Gastrocnemius medialis (tissue), 4 donors: Measurements from ENCODE around the gene BLOC1S4. TPM values are rescaled to one million over a fixed set of nuclear protein-coding genes. Genes with fewer than 3 reads are reported as not detected.
A peak's percentile ranks its signal among the peaks of the same experiment; 100 is the strongest.
"Not testable (repeated sequence)": the region's sequence is repeated elsewhere in the genome, so short reads cannot be mapped to it uniquely, and the experiment has no call there.

Experiments used
- ATAC-seq, 2 donors: fragments of 150-250 bp; one replicate each; pipeline ENCODE4 v1.9.1; 2016
- DNase-seq, 2 donors: peaks; one replicate each; pipeline ENCODE4 v3.0.0-alpha.2; 2019
- H3K27ac ChIP-seq, 4 donors: fragments of 200-600 bp; sonication (generic); 1 replicate in 1 of 4; 2 replicates in 3 of 4; pipeline ENCODE4 v1.5.1; 2016 to 2018; ENCODE audit warnings: mild to moderate bottlenecking in 2 of 4, moderate library complexity in 1 of 4
- H3K27me3 ChIP-seq, 3 donors: fragments of 200-600 bp; sonication (generic) in 2 of 3; 1 replicate in 1 of 3; 2 replicates in 2 of 3; pipeline versions ENCODE4 v1.5.1 to v1.6.0; 2016 to 2019; ENCODE audit warnings: mild to moderate bottlenecking in 1 of 3, moderate library complexity in 1 of 3
- H3K36me3 ChIP-seq, 2 donors: fragments of 200-600 bp; sonication (generic) in 1 of 2; one replicate each; pipeline ENCODE4 v1.5.1; 2017 to 2018
- H3K4me1 ChIP-seq, 2 donors: fragments of 200-600 bp; sonication (generic) in 1 of 2; one replicate each; pipeline ENCODE4 v1.5.1; 2016 to 2017; ENCODE audit warnings: mild to moderate bottlenecking in 2 of 2
- H3K4me3 ChIP-seq, 4 donors: fragments of 200-600 bp; sonication (generic) in 3 of 4; 1 replicate in 1 of 4; 2 replicates in 3 of 4; pipeline ENCODE4 v1.5.1; 2016 to 2019; ENCODE audit warnings: mild to moderate bottlenecking in 2 of 4
- H3K9me3 ChIP-seq, 3 donors: fragments of 200-600 bp; sonication (generic) in 2 of 3; 1 replicate in 1 of 3; 2 replicates in 2 of 3; pipeline ENCODE4 v1.5.1; 2016 to 2019
- POLR2A ChIP-seq, 2 donors: fragments of 450-650 bp; IDR thresholded peaks; one replicate each; pipeline ENCODE4 v1.6.1; 2017; ENCODE audit warnings: antibody characterized with exemption in 2 of 2, mild to moderate bottlenecking in 2 of 2, moderate library complexity in 2 of 2
- in situ Hi-C, 4 donors: fragments of 200-750 bp; cut with MboI; loops; one replicate each; pipeline versions ENCODE4 v1.15.0 to v1.8.0; 2017; ENCODE audit warnings: low sequenced_read_pairs in 4 of 4
- intact Hi-C: fragments of 100-400 bp; cut with DNase I; formaldehyde crosslinking; loops from one replicate; pipeline ENCODE4 v1.15.1; 2023; ENCODE audit warnings: low total_unique reads
- total RNA-seq, 4 donors: library from RNA; depleted of rRNA; stranded (reverse); fragments of >200 nt; gene quantifications; one replicate each; pipeline versions ENCODE4 v1.1.0 to v1.2.3, GENCODE V29; 2016
- TF ChIP-seq, protein P1 (sequence below), 5 experiments: fragments of 450-650 bp in 3 of 5; fragments of 200-600 bp in 2 of 5; sonication (generic) in 2 of 5; IDR thresholded peaks in 4 of 5; conservative IDR thresholded peaks in 1 of 5; 1 replicate in 4 of 5; 2 replicates in 1 of 5; pipeline ENCODE4 v1.5.1; 2016 to 2019; ENCODE audit warnings: antibody characterized with exemption in 5 of 5, mild to moderate bottlenecking in 3 of 5, moderate library complexity in 3 of 5

BLOC1S4 gene
- total RNA-seq, result 10 to 100 TPM; 15.7 to 25.7 (median 22.3) TPM

- TF ChIP-seq, protein P1, sequence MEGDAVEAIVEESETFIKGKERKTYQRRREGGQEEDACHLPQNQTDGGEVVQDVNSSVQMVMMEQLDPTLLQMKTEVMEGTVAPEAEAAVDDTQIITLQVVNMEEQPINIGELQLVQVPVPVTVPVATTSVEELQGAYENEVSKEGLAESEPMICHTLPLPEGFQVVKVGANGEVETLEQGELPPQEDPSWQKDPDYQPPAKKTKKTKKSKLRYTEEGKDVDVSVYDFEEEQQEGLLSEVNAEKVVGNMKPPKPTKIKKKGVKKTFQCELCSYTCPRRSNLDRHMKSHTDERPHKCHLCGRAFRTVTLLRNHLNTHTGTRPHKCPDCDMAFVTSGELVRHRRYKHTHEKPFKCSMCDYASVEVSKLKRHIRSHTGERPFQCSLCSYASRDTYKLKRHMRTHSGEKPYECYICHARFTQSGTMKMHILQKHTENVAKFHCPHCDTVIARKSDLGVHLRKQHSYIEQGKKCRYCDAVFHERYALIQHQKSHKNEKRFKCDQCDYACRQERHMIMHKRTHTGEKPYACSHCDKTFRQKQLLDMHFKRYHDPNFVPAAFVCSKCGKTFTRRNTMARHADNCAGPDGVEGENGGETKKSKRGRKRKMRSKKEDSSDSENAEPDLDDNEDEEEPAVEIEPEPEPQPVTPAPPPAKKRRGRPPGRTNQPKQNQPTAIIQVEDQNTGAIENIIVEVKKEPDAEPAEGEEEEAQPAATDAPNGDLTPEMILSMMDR (IDR thresholded peaks at IDR 0.05 in 4 of 5, conservative IDR thresholded peaks at IDR 0.05 in 1 of 5), result peak in 3 of 5 experiments; percentile 30 to 36 (median 34)
- TF ChIP-seq POLR2A (IDR thresholded peaks at IDR 0.05), result peak; percentile 85 to 95
- Histone ChIP-seq H3K4me3 (peak within 1 kb of the TSS; percentile 75 to 89 (median 80)), H3K9me3 (no peaks in the 10 kb centered on the region), H3K4me1 (peaks cover 27 to 28% of the 10 kb centered on the region in 2 donors), H3K27ac (peak within 1 kb of the TSS; percentile 85 to 95 (median 92)), H3K27me3 (no peaks in the 10 kb centered on the region), H3K36me3 (no peaks in the 10 kb centered on the region)
- DNase-seq (peak; percentile 81 to 86), ATAC-seq (peak; percentile 87 to 88)
- in situ Hi-C loops (loop anchor here in 3 of 4 donors (10.0 kb wide), 4 partner anchors 149 to 359 kb away; partner anchors contain the start of gene GRPEL1 (in 1 of the 3)), intact Hi-C loops (loop anchor here (1.0 to 5.0 kb wide), 3 partner anchors 55 to 271 kb away; partner anchors contain the start of gene KIAA0232)
Measured at GRCh38 chr4:6716018-6716911, at the start of gene BLOC1S4. BLOC1S4 (plus strand) TSS chr4:6716174; CDS start chr4:6716210, 36 bp downstream.

DNA sequence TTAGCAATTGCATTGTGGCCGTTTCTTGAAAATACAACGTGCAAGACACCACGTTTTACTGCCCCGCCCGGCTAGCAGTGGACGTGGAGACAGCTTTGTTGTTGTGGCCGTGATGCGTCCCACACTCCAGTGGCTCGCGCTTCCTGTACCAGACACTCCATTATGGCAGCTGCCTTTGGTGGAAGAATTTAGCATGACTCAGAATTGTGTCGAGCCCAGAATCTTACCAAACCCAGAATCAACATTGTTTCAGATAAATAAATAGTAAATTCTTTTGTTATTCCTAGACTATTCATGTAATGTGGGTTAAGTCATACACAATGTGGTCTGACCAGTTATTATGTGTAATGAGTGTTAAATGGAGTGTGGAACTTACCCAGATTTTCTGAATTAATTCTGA lies 47.6 kb upstream of the BLOC1S4 start:
- ATAC-seq (no peak), DNase-seq (no peak)
- Histone ChIP-seq H3K9me3 (no peaks in the 10 kb centered on the region), H3K4me1 (peaks cover 0 to 8% of the 10 kb centered on the region in 2 donors), H3K27ac (no peak overlapping the region), H3K36me3 (no peaks in the 10 kb centered on the region), H3K4me3 (no peak overlapping the region), H3K27me3 (peaks cover 0 to 3% (median 0%) of the 10 kb centered on the region in 3 donors)
- TF ChIP-seq POLR2A (IDR thresholded peaks at IDR 0.05), result no peak
- TF ChIP-seq, protein P1 (IDR thresholded peaks at IDR 0.05 in 4 of 5, conservative IDR thresholded peaks at IDR 0.05 in 1 of 5), result no peak
- intact Hi-C loops, result no loop called here
- in situ Hi-C loops, result no loop called here

- TF ChIP-seq POLR2A (IDR thresholded peaks at IDR 0.05), result no peak
- TF ChIP-seq, protein P1 (IDR thresholded peaks at IDR 0.05 in 4 of 5, conservative IDR thresholded peaks at IDR 0.05 in 1 of 5), result no peak
- intact Hi-C loops, result no loop called here
- Histone ChIP-seq H3K4me1 (peaks cover 20 to 21% of the 10 kb centered on the region in 2 donors), H3K4me3 (no peak overlapping the region), H3K27ac (no peak overlapping the region), H3K36me3 (peaks cover 0 to 10% of the 10 kb centered on the region in 2 donors), H3K9me3 (no peaks in the 10 kb centered on the region), H3K27me3 (no peaks in the 10 kb centered on the region)
- DNase-seq (no peak), ATAC-seq (no peak)
- in situ Hi-C loops, result no loop called here
Measured at GRCh38 chr4:6671648-6672047, 44.3 kb upstream of the BLOC1S4 start.

GRCh38 chr4:6672131-6672530 lies 43.8 kb upstream of the BLOC1S4 start:
- no peak overlapping the region for H3K27ac ChIP-seq
- TF ChIP-seq POLR2A (IDR thresholded peaks at IDR 0.05), result no peak
- TF ChIP-seq, protein P1 (IDR thresholded peaks at IDR 0.05 in 4 of 5, conservative IDR thresholded peaks at IDR 0.05 in 1 of 5), result no peak
- DNase-seq (no peak), ATAC-seq (no peak)
- H3K36me3 ChIP-seq, result peaks cover 0 to 10% of the 10 kb centered on the region in 2 donors
- no peaks in the 10 kb centered on the region for H3K27me3 ChIP-seq
- in situ Hi-C loops (no loop called here), intact Hi-C loops (no loop called here)
- peaks cover 25 to 26% of the 10 kb centered on the region in 2 donors for H3K4me1 ChIP-seq
- no peaks in the 10 kb centered on the region for H3K9me3 ChIP-seq
- H3K4me3 ChIP-seq, result no peak overlapping the region

- H3K9me3 ChIP-seq, H3K36me3 ChIP-seq, H3K27me3 ChIP-seq, intact Hi-C loops, ATAC-seq, in situ Hi-C loops, DNase-seq: not testable (repeated sequence)
- Histone ChIP-seq H3K4me1 (peaks cover 27 to 31% of the 10 kb centered on the region in 2 donors), H3K4me3 (peak overlapping the region in 2 of 4 donors; percentile 68 to 90), H3K27ac (peak overlapping the region in 2 of 4 donors; percentile 94 to 96)
Measured at GRCh38 chr4:6672541-6673190, 43.3 kb upstream of the BLOC1S4 start.

GRCh38 chr4:6673191-6673659 lies 42.7 kb upstream of the BLOC1S4 start:
- Histone ChIP-seq H3K4me1 (peaks cover 27 to 33% of the 10 kb centered on the region in 2 donors), H3K27ac (peak overlapping the region; percentile 82 to 96 (median 89)), H3K4me3 (peak overlapping the region; percentile 68 to 90 (median 72))
- peak in 1 of 2 donors; percentile 39 for DNase-seq
- H3K9me3 ChIP-seq, intact Hi-C loops, in situ Hi-C loops, H3K36me3 ChIP-seq, H3K27me3 ChIP-seq, ATAC-seq: not testable (repeated sequence)
